Neural progenitor cell (in vitro differentiated cells): ENCODE measurements around the gene RAPGEF6. TPM values are rescaled to one million over a fixed set of nuclear protein-coding genes. Genes with fewer than 3 reads are reported as not detected.

Source experiments
- DNase-seq: peaks from one replicate; pipeline ENCODE4 v3.0.0-alpha.2; 2016; ENCODE audit warnings: low spot score
- H2AFZ ChIP-seq: fragments of 200-600 bp; sonication (generic); replicated peaks from 2 replicates; pipeline ENCODE4 v1.6.1; 2016; ENCODE audit warnings: antibody characterized with exemption
- H3F3A ChIP-seq: fragments of 200-600 bp; sonication (generic); 2 replicates; pipeline ENCODE4 v1.6.1; 2016; ENCODE audit warnings: antibody characterized with exemption, low read depth
- H3K27ac ChIP-seq: fragments of 200-600 bp; sonication (generic); 2 replicates; pipeline ENCODE4 v1.5.1; 2016; ENCODE audit warnings: mild to moderate bottlenecking
- H3K27me3 ChIP-seq: fragments of 200-600 bp; sonication (generic); 2 replicates; pipeline ENCODE4 v1.6.1; 2016; ENCODE audit warnings: mild to moderate bottlenecking, moderate library complexity
- H3K36me3 ChIP-seq: fragments of 200-600 bp; sonication (generic); 2 replicates; pipeline ENCODE4 v1.5.1; 2016
- H3K4me1 ChIP-seq: fragments of 200-600 bp; sonication (generic); 2 replicates; pipeline ENCODE4 v1.6.1; 2016; ENCODE audit warnings: mixed run types
- H3K4me2 ChIP-seq: fragments of 200-600 bp; sonication (generic); 2 replicates; pipeline ENCODE4 v1.6.1; 2016
- H3K4me3 ChIP-seq: fragments of 200-600 bp; sonication (generic); 2 replicates; pipeline ENCODE4 v1.5.1; 2016
- H3K79me2 ChIP-seq: fragments of 200-600 bp; sonication (generic); 2 replicates; pipeline ENCODE4 v1.6.1; 2016; ENCODE audit warnings: low read depth
- H3K9ac ChIP-seq: fragments of 200-600 bp; sonication (generic); 2 replicates; pipeline ENCODE4 v1.6.1; 2016
- H3K9me3 ChIP-seq: fragments of 200-600 bp; sonication (generic); 2 replicates; pipeline ENCODE4 v1.5.1; 2016; ENCODE audit warnings: low read depth
- H4K20me1 ChIP-seq: fragments of 200-600 bp; sonication (generic); 2 replicates; pipeline ENCODE4 v1.6.1; 2016; ENCODE audit warnings: low read depth
- H3K27ac Mint-ChIP-seq: 3 replicates; pipeline ENCODE4 v1.8.0; 2021; ENCODE audit warnings: mixed read lengths
- H3K27me3 Mint-ChIP-seq: 2 replicates; pipeline ENCODE4 v1.8.0; 2022; ENCODE audit warnings: low read depth, mild to moderate bottlenecking, inconsistent platforms, moderate library complexity, mixed read lengths; ENCODE audit not compliant: insufficient read depth
- H3K36me3 Mint-ChIP-seq: 3 replicates; pipeline ENCODE4 v1.8.0; 2021; ENCODE audit warnings: mixed read lengths
- H3K4me1 Mint-ChIP-seq: 3 replicates; pipeline ENCODE4 v1.8.0; 2021; ENCODE audit warnings: mixed read lengths
- H3K4me3 Mint-ChIP-seq: 3 replicates; pipeline ENCODE4 v1.8.0; 2021; ENCODE audit warnings: mild to moderate bottlenecking, moderate library complexity, mixed read lengths
- H3K9me3 Mint-ChIP-seq: 3 replicates; pipeline ENCODE4 v1.8.0; 2020; ENCODE audit warnings: mixed read lengths
- EZH2 ChIP-seq: fragments of 200-600 bp; sonication (generic); IDR thresholded peaks from 2 replicates; pipeline ENCODE4 v1.6.1; 2017; ENCODE audit warnings: antibody characterized with exemption, mild to moderate bottlenecking, moderate library complexity
- EZH2phosphoT487 ChIP-seq: fragments of 200-600 bp; sonication (generic); IDR thresholded peaks from 2 replicates; pipeline ENCODE4 v1.6.1; 2017; ENCODE audit warnings: antibody characterized with exemption
- total RNA-seq: library from RNA; depleted of rRNA; stranded (reverse); fragments of >200 nt; gene quantifications from 2 replicates; pipeline ENCODE4 v1.2.3, GENCODE V29; 2015; ENCODE audit warnings: low replicate concordance
- TF ChIP-seq, protein P1 (sequence below): fragments of 200-600 bp; sonication (generic); IDR thresholded peaks from 2 replicates; pipeline ENCODE4 v1.5.1; 2017; ENCODE audit warnings: antibody characterized with exemption, mild to moderate bottlenecking

The RAPGEF6 gene
- total RNA-seq, 1 donor from 2014 or later = 18.1 TPM

DNA sequence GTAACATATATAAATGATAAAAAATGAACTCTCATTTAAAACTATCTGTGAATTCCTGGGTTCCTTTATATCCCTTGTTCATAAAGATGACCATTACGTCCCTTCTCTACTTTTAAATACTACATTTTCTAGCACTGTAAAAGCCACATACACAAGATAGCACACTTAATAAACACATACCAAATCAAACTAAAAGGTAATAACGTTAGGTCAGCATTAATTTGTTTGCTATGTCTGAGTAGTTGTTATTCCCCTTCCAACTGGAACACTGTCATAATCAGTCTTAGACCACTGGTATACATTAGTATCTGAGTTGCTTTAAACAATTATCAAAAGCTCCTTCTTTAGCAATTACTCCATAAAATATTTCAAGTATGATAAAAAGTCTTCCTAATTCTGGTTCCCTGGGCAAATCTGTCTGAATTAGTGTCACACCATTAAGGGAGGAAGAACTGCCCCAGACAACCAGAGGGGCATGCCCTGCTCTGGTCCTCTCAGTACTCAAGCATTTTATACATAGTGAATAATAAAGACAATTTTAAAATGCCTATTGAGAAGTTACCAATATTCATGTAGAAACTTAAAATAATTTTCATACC lies 98.1 kb downstream of the RAPGEF6 start:
- Histone ChIP-seq H3K4me1 (no peaks in the 10 kb centered on the region), H4K20me1 (no peaks in the 10 kb centered on the region), H3K79me2 (no peaks in the 10 kb centered on the region), H3K4me2 (no peak overlapping the region), H3K27me3 (no peaks in the 10 kb centered on the region), H3K36me3 (no peaks in the 10 kb centered on the region), H3K9me3 (no peaks in the 10 kb centered on the region), H2AFZ (no peak overlapping the region), H3F3A (no peaks in the 10 kb centered on the region), H3K27ac (no peak overlapping the region), H3K9ac (no peak overlapping the region), H3K4me3 (no peak overlapping the region)
- no peaks in the 10 kb centered on the region for H3K9me3 Mint-ChIP-seq
- TF ChIP-seq EZH2phosphoT487 (no peak), EZH2 (no peak)
- TF ChIP-seq, protein P1, sequence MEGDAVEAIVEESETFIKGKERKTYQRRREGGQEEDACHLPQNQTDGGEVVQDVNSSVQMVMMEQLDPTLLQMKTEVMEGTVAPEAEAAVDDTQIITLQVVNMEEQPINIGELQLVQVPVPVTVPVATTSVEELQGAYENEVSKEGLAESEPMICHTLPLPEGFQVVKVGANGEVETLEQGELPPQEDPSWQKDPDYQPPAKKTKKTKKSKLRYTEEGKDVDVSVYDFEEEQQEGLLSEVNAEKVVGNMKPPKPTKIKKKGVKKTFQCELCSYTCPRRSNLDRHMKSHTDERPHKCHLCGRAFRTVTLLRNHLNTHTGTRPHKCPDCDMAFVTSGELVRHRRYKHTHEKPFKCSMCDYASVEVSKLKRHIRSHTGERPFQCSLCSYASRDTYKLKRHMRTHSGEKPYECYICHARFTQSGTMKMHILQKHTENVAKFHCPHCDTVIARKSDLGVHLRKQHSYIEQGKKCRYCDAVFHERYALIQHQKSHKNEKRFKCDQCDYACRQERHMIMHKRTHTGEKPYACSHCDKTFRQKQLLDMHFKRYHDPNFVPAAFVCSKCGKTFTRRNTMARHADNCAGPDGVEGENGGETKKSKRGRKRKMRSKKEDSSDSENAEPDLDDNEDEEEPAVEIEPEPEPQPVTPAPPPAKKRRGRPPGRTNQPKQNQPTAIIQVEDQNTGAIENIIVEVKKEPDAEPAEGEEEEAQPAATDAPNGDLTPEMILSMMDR = no peak
- peaks cover 15% of the 10 kb centered on the region for H3K4me1 Mint-ChIP-seq
- peaks cover 2% of the 10 kb centered on the region for H3K27me3 Mint-ChIP-seq
- no peak overlapping the region for H3K4me3 Mint-ChIP-seq
- no peak overlapping the region for H3K27ac Mint-ChIP-seq
- H3K36me3 Mint-ChIP-seq = peaks cover 9% of the 10 kb centered on the region
- no peak for DNase-seq

DNA sequence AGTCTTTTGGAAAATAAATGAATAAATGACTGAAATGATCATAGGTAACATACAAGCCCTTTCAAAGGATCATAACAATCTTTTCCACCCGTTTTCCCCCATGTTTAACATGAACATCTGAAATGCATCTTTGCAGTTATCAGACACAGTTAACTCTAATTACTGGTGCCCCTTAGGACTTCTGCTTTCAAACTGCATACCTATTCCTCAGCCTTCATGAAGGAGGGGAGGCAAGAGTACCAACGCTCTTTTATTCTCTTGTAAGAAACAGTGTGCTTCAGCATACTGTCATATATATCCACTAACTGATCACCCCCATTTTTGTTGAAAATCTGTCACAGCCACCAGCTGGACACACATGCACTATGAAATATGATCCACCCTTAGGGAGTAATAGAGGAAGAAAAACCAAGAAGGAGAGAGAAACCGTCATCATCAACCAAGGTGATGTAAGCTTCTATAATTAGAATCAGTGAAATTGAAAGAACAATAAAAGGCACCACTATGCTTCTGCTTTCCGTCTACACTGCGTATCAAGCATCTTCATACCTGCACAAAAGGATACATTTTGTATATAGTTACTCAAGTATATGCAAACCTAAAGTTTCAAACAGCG lies 98.7 kb downstream of the RAPGEF6 start:
- TF ChIP-seq EZH2 = no peak
- TF ChIP-seq, protein P1 = no peak
- no peak for TF ChIP-seq EZH2phosphoT487
- peaks cover 9% of the 10 kb centered on the region for H3K36me3 Mint-ChIP-seq
- no peaks in the 10 kb centered on the region for H3K4me1 ChIP-seq
- H4K20me1 ChIP-seq = no peaks in the 10 kb centered on the region
- H3K4me3 Mint-ChIP-seq = no peak overlapping the region
- peaks cover 15% of the 10 kb centered on the region for H3K4me1 Mint-ChIP-seq
- H2AFZ ChIP-seq = no peak overlapping the region
- no peak overlapping the region for H3K4me2 ChIP-seq
- H3K27me3 ChIP-seq = no peaks in the 10 kb centered on the region
- no peak overlapping the region for H3K4me3 ChIP-seq
- no peak overlapping the region for H3K27ac Mint-ChIP-seq
- H3K9me3 Mint-ChIP-seq = no peaks in the 10 kb centered on the region
- no peaks in the 10 kb centered on the region for H3K9me3 ChIP-seq
- no peaks in the 10 kb centered on the region for H3F3A ChIP-seq
- peaks cover 2% of the 10 kb centered on the region for H3K27me3 Mint-ChIP-seq
- no peak for DNase-seq
- H3K9ac ChIP-seq = no peak overlapping the region
- H3K27ac ChIP-seq = no peak overlapping the region
- H3K79me2 ChIP-seq = no peaks in the 10 kb centered on the region
- no peaks in the 10 kb centered on the region for H3K36me3 ChIP-seq

DNA sequence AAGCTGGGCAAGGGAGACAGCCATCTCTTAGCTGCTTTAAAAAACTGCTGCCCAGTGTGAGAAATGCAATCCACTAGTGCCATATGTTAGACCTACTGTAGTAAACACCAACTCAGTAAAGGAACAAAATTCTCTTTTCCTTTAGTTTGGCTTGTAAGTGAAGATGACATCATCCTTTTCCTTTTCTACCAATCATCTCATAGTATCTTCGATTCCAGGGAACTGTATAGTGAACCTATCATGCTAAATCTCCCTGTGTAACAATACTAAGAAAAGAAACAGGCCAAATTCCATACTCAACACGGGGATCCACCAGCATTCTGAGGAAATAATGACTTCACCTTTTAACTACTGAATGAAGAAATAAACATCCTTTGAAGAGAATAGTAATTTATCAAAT lies 100.1 kb downstream of the RAPGEF6 start:
- Histone ChIP-seq H3K79me2 (no peaks in the 10 kb centered on the region), H3K9ac (no peak overlapping the region), H3K4me3 (no peak overlapping the region), H3K9me3 (no peaks in the 10 kb centered on the region), H2AFZ (no peak overlapping the region), H3K4me2 (no peak overlapping the region), H3K27ac (no peak overlapping the region), H3K4me1 (no peaks in the 10 kb centered on the region), H3K27me3 (no peaks in the 10 kb centered on the region), H3F3A (no peaks in the 10 kb centered on the region), H3K36me3 (no peaks in the 10 kb centered on the region), H4K20me1 (no peaks in the 10 kb centered on the region)
- TF ChIP-seq, protein P1 = no peak
- TF ChIP-seq EZH2phosphoT487 (no peak), EZH2 (no peak)
- H3K27me3 Mint-ChIP-seq = no peaks in the 10 kb centered on the region
- no peak overlapping the region for H3K27ac Mint-ChIP-seq
- no peak overlapping the region for H3K4me3 Mint-ChIP-seq
- H3K9me3 Mint-ChIP-seq = no peaks in the 10 kb centered on the region
- H3K36me3 Mint-ChIP-seq = peaks cover 7% of the 10 kb centered on the region
- peaks cover 12% of the 10 kb centered on the region for H3K4me1 Mint-ChIP-seq
- no peak for DNase-seq
